Neural progenitor cell (in vitro differentiated cells): Measurements from ENCODE around the gene ANXA8.
"Not testable (repeated sequence)": the region's sequence is repeated elsewhere in the genome, so short reads cannot be mapped to it uniquely, and the experiment has no call there.

Source experiments
- EZH2 ChIP-seq: fragments of 200-600 bp; sonication (generic); IDR thresholded peaks from 2 replicates; pipeline ENCODE4 v1.6.1; 2017; ENCODE audit warnings: antibody characterized with exemption, mild to moderate bottlenecking, moderate library complexity
- TF ChIP-seq, protein P1 (sequence below): fragments of 200-600 bp; sonication (generic); IDR thresholded peaks from 2 replicates; pipeline ENCODE4 v1.5.1; 2017; ENCODE audit warnings: antibody characterized with exemption, mild to moderate bottlenecking

DNA sequence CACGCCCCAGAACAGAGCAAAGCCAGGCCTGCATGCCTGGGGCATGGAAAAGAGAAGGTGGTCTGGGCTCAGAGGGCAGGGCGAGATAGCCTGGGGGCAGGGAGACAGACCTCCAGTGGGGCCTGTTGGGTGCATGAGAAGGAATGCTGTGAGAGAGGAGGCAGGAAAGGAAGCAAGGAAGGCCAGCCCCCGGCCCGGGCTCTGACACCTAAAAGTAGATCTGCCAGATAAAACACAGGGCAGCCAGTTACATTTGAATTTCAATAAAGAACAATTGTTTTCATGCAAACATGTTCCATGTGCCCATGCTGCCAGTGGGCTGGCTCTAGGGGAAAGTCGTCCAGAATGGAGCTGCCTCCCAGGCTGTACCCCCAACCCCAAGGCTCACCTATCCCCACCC is 5.8 kb downstream of the ANXA8 start:
- TF ChIP-seq, protein P1, sequence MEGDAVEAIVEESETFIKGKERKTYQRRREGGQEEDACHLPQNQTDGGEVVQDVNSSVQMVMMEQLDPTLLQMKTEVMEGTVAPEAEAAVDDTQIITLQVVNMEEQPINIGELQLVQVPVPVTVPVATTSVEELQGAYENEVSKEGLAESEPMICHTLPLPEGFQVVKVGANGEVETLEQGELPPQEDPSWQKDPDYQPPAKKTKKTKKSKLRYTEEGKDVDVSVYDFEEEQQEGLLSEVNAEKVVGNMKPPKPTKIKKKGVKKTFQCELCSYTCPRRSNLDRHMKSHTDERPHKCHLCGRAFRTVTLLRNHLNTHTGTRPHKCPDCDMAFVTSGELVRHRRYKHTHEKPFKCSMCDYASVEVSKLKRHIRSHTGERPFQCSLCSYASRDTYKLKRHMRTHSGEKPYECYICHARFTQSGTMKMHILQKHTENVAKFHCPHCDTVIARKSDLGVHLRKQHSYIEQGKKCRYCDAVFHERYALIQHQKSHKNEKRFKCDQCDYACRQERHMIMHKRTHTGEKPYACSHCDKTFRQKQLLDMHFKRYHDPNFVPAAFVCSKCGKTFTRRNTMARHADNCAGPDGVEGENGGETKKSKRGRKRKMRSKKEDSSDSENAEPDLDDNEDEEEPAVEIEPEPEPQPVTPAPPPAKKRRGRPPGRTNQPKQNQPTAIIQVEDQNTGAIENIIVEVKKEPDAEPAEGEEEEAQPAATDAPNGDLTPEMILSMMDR, result not testable (repeated sequence)
- TF ChIP-seq EZH2, result not testable (repeated sequence)
